OCI-LY3 (cell line): ENCODE measurements around the gene CORO6.

Experiments used
- H2AFZ ChIP-seq: fragments of 200-600, 300-600 bp; shearing (Covaris generic); 2 replicates; pipeline ENCODE4 v1.6.0; 2014; ENCODE audit warnings: antibody characterized with exemption, low read depth, low read length
- H3K27ac ChIP-seq: fragments of 200-600, 300-600 bp; sonication (generic); 2 replicates; pipeline ENCODE4 v1.5.1; 2014; ENCODE audit warnings: mild to moderate bottlenecking, low read length, moderate library complexity, mixed read lengths
- H3K27me3 ChIP-seq: fragments of 200-600, 300-600 bp; sonication (generic); 2 replicates; pipeline ENCODE4 v1.6.1; 2014; ENCODE audit warnings: low read depth, low read length, mixed read lengths
- H3K36me3 ChIP-seq: fragments of 200-600, 300-600 bp; sonication (generic); replicated peaks from 2 replicates; pipeline ENCODE3; 2014; ENCODE audit warnings: low read depth, low read length, mixed read lengths
- H3K4me1 ChIP-seq: fragments of 300-600, 200-600 bp; sonication (generic); 2 replicates; pipeline ENCODE4 v1.6.1; 2014; ENCODE audit warnings: low read length, mixed read lengths
- H3K4me2 ChIP-seq: fragments of 200-600, 300-600 bp; sonication (generic); 2 replicates; pipeline ENCODE4 v1.6.1; 2014; ENCODE audit warnings: low read length, mixed read lengths
- H3K4me3 ChIP-seq: fragments of 300-600, 200-600 bp; sonication (generic); 2 replicates; pipeline ENCODE4 v1.5.1; 2014; ENCODE audit warnings: antibody characterized with exemption, mild to moderate bottlenecking, low read length, moderate library complexity
- H3K79me2 ChIP-seq: fragments of 300-600, 200-600 bp; shearing (Covaris generic); 2 replicates; pipeline ENCODE4 v1.6.1; 2014; ENCODE audit warnings: mild to moderate bottlenecking, low read length, mixed read lengths
- H3K9ac ChIP-seq: fragments of 300-600, 200-600 bp; shearing (Covaris generic); 2 replicates; pipeline ENCODE4 v1.6.0; 2014; ENCODE audit warnings: mild to moderate bottlenecking, low read length, moderate library complexity
- H3K9me3 ChIP-seq: fragments of 200-600, 300-600 bp; shearing (Covaris generic); 2 replicates; pipeline ENCODE4 v1.6.1; 2014; ENCODE audit warnings: low read length, mixed read lengths; ENCODE audit not compliant: insufficient read depth
- H4K20me1 ChIP-seq: fragments of 200-600, 300-600 bp; sonication (generic); 2 replicates; pipeline ENCODE4 v1.6.1; 2016; ENCODE audit warnings: low read length, mixed read lengths; ENCODE audit not compliant: insufficient read depth
- CTCF ChIP-seq: fragments of 200-600, 300-600 bp; sonication (generic); IDR thresholded peaks from 2 replicates; pipeline ENCODE4 v1.5.1; 2014; ENCODE audit warnings: antibody characterized with exemption, low read length, low read depth
- EZH2phosphoT487 ChIP-seq: fragments of 200-600 bp; shearing (Covaris generic); IDR thresholded peaks from 2 replicates; pipeline ENCODE4 v1.6.1; 2018; ENCODE audit warnings: antibody characterized with exemption, mixed run types, low read depth

CORO6 gene

GRCh38 chr17:29593591-29594518 lies 28.9 kb downstream of the CORO6 start:
- peak overlapping the region; percentile 67 for H3K9ac ChIP-seq
- no peaks in the 10 kb centered on the region for H3K27me3 ChIP-seq
- H3K36me3 ChIP-seq = no peaks in the 10 kb centered on the region
- H4K20me1 ChIP-seq = no peaks in the 10 kb centered on the region; the same call in 1 of the 2 replicates
- H3K4me3 ChIP-seq = peak overlapping the region; percentile 81
- no peaks in the 10 kb centered on the region for H3K9me3 ChIP-seq
- H3K4me2 ChIP-seq = peak overlapping the region; percentile 68
- TF ChIP-seq CTCF (peak; percentile 61), EZH2phosphoT487 (no peak)
- peaks cover 31% of the 10 kb centered on the region for H3K4me1 ChIP-seq
- H3K79me2 ChIP-seq = peaks cover 55% of the 10 kb centered on the region
- no peak overlapping the region for H2AFZ ChIP-seq
- no peak overlapping the region for H3K27ac ChIP-seq

- peak within 1 kb of the TSS; percentile 90 for H3K4me3 ChIP-seq
- H3K27me3 ChIP-seq = no peaks in the 10 kb centered on the region
- TF ChIP-seq EZH2phosphoT487 = no peak
- TF ChIP-seq CTCF = no peak
- peak within 1 kb of the TSS; percentile 67 for H3K9ac ChIP-seq
- H4K20me1 ChIP-seq = peaks cover 7% of the 10 kb centered on the region
- peak within 1 kb of the TSS; percentile 75 for H3K27ac ChIP-seq
- no peaks in the 10 kb centered on the region for H3K36me3 ChIP-seq
- peak within 1 kb of the TSS; percentile 98 for H3K4me2 ChIP-seq
- peaks cover 34% of the 10 kb centered on the region for H3K4me1 ChIP-seq
- H2AFZ ChIP-seq = peak within 1 kb of the TSS; percentile 77
- H3K9me3 ChIP-seq = no peaks in the 10 kb centered on the region
- H3K79me2 ChIP-seq = peaks cover 63% of the 10 kb centered on the region
These were observed 29.7 kb downstream of the CORO6 start, which contains the start of gene ANKRD13B for GRCh38 chr17:29592850-29593551. TSS of gene ANKRD13B (plus strand) at chr17:29593132. CDS start at chr17:29593622, 490 bp downstream.

- Histone ChIP-seq H3K4me2 (peak overlapping the region; percentile 98), H2AFZ (peak overlapping the region; percentile 87; the same call in 1 of the 2 replicates), H3K79me2 (peaks cover 65% of the 10 kb centered on the region), H3K4me3 (peak overlapping the region; percentile 90), H3K36me3 (no peaks in the 10 kb centered on the region), H3K27ac (peak overlapping the region; percentile 75), H3K27me3 (no peaks in the 10 kb centered on the region), H3K4me1 (peaks cover 42% of the 10 kb centered on the region), H3K9ac (peak overlapping the region; percentile 92), H4K20me1 (peaks cover 17% of the 10 kb centered on the region), H3K9me3 (no peaks in the 10 kb centered on the region)
- TF ChIP-seq EZH2phosphoT487 (no peak), CTCF (peak; percentile 89)
These were observed 30.7 kb downstream of the CORO6 start for GRCh38 chr17:29591737-29592608.
